Uterus (tissue), 4 donors: ENCODE results near the gene DOK7. TPM values are rescaled to one million over a fixed set of nuclear protein-coding genes. Genes with fewer than 3 reads are reported as not detected.

Experiments used
- DNase-seq, 2 donors: peaks; one replicate each; pipeline ENCODE4 v3.0.0-alpha.2; 2019 to 2020
- H3K27ac ChIP-seq, 2 donors: fragments of 200-600 bp; sonication (generic); 1 replicate in 1 of 2; 2 replicates in 1 of 2; pipeline ENCODE4 v1.5.1; 2016 to 2018
- H3K27me3 ChIP-seq, 2 donors: fragments of 200-600 bp; sonication (generic); one replicate each; pipeline ENCODE4 v1.5.1; 2018 to 2019; ENCODE audit warnings: control low read depth in 1 of 2
- H3K36me3 ChIP-seq, 2 donors: fragments of 200-600 bp; sonication (generic); one replicate each; pipeline ENCODE4 v1.5.1; 2019; ENCODE audit warnings: control low read depth in 1 of 2
- H3K4me1 ChIP-seq, 2 donors: fragments of 200-600 bp; sonication (generic); one replicate each; pipeline ENCODE4 v1.5.1; 2018 to 2019; ENCODE audit warnings: control low read depth in 1 of 2
- H3K4me3 ChIP-seq, 2 donors: fragments of 200-600 bp; sonication (generic); 1 replicate in 1 of 2; 2 replicates in 1 of 2; pipeline ENCODE4 v1.5.1; 2018 to 2019; ENCODE audit warnings: mild to moderate bottlenecking in 1 of 2
- H3K9me3 ChIP-seq, 2 donors: fragments of 200-600 bp; sonication (generic); one replicate each; pipeline ENCODE4 v1.5.1; 2019; ENCODE audit warnings: control low read depth in 1 of 2
- CTCF ChIP-seq, 4 experiments: fragments of 200-600 bp in 2 of 4; fragments of 450-650 bp in 2 of 4; sonication (generic) in 2 of 4; IDR thresholded peaks; one replicate each; pipeline ENCODE4 v1.5.1; 2016 to 2019; ENCODE audit warnings: antibody characterized with exemption in 4 of 4, mild to moderate bottlenecking in 2 of 4, moderate library complexity in 1 of 4
- POLR2A ChIP-seq, 2 donors: fragments of 450-650 bp; IDR thresholded peaks; one replicate each; pipeline ENCODE4 v1.6.1; 2016; ENCODE audit warnings: antibody characterized with exemption in 2 of 2, mild to moderate bottlenecking in 1 of 2, moderate library complexity in 1 of 2
- intact Hi-C: fragments of 100-400 bp; cut with DNase I; formaldehyde crosslinking; loops from one replicate; pipeline ENCODE4 v1.15.1; 2023; ENCODE audit warnings: low total_unique reads
- total RNA-seq, 4 donors: library from RNA; depleted of rRNA in 3 of 4; stranded (reverse); fragments of >200 nt in 3 of 4; gene quantifications; one replicate each; pipeline versions ENCODE4 v1.1.0 to v1.2.4, GENCODE V29; 2014 to 2023
- donor health status: DM: yes; HTN: yes; CAD: no.

The DOK7 gene
- total RNA-seq, 4 donors from 2014 or later: 0.26 to 3.9 (median 0.85) TPM; not detected in 1

DNA sequence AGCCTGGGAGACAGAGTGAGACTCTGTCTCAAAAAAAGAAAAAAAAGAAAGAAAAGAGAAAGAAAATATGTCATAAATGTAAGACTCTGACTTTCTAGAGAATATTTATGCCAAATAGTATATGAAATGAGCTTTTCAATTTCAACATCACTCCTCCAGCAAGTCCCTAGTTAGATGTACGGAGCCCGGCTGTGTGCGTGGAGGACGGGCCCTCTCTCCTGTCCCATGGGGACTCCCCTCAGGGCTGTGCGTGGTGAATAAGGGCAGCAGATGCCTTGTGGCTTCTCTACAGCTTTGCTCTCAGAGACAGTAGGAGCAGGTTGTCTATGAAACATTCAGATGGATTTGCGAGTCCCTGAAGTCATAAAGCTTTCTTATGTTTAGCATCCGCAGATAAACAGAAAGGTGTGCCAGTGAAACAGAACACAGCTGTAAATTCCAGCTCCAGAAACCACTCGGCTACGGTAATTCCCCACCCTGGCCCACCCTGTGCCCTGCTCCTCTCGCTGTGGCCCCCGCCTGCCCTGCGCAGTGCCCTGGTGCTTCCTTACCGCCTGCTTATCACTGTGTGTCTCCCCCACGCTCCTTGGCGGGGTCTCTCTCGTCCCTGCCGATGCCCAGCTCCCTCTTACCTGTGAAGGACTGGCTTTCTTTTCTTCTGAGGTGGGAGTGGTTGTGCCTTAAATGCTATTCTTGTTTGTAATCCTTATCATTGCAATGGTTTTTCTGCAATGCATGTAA, 35.2 kb upstream of the DOK7 start:
- H3K4me3 ChIP-seq: no peak overlapping the region
- TF ChIP-seq CTCF (IDR thresholded peaks at IDR 0.05) (no peak), POLR2A (IDR thresholded peaks at IDR 0.05) (no peak)
- H3K27me3 ChIP-seq: no peaks in the 10 kb centered on the region
- H3K36me3 ChIP-seq: no peaks in the 10 kb centered on the region
- intact Hi-C loops: no loop called here
- DNase-seq: no peak
- H3K9me3 ChIP-seq: no peaks in the 10 kb centered on the region
- no peak overlapping the region for H3K27ac ChIP-seq
- H3K4me1 ChIP-seq: no peaks in the 10 kb centered on the region

DNA sequence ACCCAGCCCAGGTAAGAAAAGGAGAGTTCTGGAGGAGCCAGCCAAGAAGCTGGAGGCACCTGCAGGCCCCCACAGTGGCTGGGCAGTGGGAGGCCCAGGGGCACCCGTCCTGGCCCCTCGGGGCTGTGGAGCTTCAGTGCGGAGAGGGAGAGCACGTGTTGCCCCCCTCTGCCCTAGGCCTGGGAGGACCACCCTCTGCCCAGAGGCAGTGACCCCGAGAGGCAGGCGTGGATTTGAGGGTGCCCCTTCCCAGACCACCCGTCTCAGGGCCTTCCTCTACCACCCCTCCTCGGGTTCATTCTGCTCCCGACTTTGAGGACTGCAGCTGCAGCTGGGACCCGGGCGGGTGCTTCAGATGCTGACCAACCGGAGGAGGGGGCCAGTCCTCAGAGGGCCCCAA, 33.5 kb upstream of the DOK7 start:
- no peak overlapping the region for H3K27ac ChIP-seq
- no peaks in the 10 kb centered on the region for H3K9me3 ChIP-seq
- intact Hi-C loops: no loop called here
- no peaks in the 10 kb centered on the region for H3K27me3 ChIP-seq
- DNase-seq: no peak
- H3K4me3 ChIP-seq: no peak overlapping the region
- no peaks in the 10 kb centered on the region for H3K4me1 ChIP-seq
- no peak for TF ChIP-seq CTCF (IDR thresholded peaks at IDR 0.05)
- no peak for TF ChIP-seq POLR2A (IDR thresholded peaks at IDR 0.05)
- H3K36me3 ChIP-seq: no peaks in the 10 kb centered on the region

DNA sequence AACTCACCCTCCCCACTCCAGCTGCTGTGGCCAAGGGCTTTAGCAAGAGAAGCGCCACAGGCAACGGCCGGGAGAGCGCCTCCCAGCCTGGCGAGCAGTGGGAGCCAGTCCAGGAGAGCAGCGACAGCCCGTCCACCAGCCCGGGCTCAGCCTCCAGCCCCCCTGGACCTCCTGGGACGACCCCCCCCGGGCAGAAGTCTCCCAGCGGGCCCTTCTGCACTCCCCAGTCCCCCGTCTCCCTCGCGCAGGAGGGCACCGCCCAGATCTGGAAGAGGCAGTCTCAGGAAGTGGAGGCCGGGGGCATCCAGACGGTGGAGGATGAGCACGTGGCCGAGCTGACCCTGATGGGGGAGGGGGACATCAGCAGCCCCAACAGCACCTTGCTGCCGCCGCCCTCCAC, 32.6 kb upstream of the DOK7 start:
- Histone ChIP-seq H3K9me3 (no peaks in the 10 kb centered on the region), H3K27me3 (no peaks in the 10 kb centered on the region), H3K27ac (no peak overlapping the region), H3K4me1 (no peaks in the 10 kb centered on the region), H3K36me3 (no peaks in the 10 kb centered on the region), H3K4me3 (no peak overlapping the region)
- intact Hi-C loops: no loop called here
- TF ChIP-seq CTCF (IDR thresholded peaks at IDR 0.05) (no peak), POLR2A (IDR thresholded peaks at IDR 0.05) (no peak)
- DNase-seq: no peak

DNA sequence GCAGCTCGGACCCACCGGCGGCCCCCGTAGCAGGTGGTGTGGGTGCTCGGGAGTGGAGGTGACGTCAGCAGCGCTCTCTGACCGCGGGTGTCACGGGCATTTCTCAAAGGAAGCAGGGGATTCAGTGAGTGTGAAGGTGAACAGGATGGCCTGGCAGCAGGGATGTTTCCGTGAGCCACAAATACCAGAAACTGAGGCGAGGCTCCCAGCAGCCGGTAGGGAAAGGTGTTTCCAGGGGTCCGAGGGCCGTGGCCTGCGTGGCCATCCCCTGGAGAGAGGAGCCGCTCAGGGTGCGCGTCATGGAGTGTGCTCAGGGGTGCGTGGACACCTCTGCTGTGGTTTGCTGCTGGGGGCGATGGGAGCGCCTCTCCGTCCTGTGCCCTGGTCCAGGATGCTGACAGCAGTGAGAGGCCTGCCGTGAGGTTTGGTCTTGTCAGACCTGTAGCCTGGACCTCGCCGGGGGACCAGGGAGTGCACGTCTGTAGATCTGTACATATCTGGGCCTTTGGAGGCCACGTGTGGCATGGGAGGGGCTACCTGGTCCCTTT, 31.6 kb upstream of the DOK7 start:
- Histone ChIP-seq H3K27ac (no peak overlapping the region), H3K9me3 (no peaks in the 10 kb centered on the region), H3K4me3 (no peak overlapping the region), H3K36me3 (no peaks in the 10 kb centered on the region), H3K27me3 (no peaks in the 10 kb centered on the region), H3K4me1 (no peaks in the 10 kb centered on the region)
- TF ChIP-seq POLR2A (IDR thresholded peaks at IDR 0.05): no peak
- no peak for TF ChIP-seq CTCF (IDR thresholded peaks at IDR 0.05)
- intact Hi-C loops: no loop called here
- no peak for DNase-seq

- DNase-seq: no peak
- intact Hi-C loops: no loop called here
- Histone ChIP-seq H3K27ac (no peak overlapping the region), H3K27me3 (no peaks in the 10 kb centered on the region), H3K9me3 (no peaks in the 10 kb centered on the region), H3K36me3 (no peaks in the 10 kb centered on the region), H3K4me3 (no peak overlapping the region), H3K4me1 (no peaks in the 10 kb centered on the region)
- TF ChIP-seq CTCF (IDR thresholded peaks at IDR 0.05) (no peak), POLR2A (IDR thresholded peaks at IDR 0.05) (no peak)
Observed at GRCh38 chr4:3432381-3432790, 30.7 kb upstream of the DOK7 start.
